ENCODE results near the gene PTPRN2.

GRCh38 chr7:157671358-157672255, 916.0 kb downstream of the PTPRN2 start:
- TF ChIP-seq CTCF (IDR thresholded peaks at IDR 0.05) (no peak), POLR2AphosphoS5 (IDR thresholded peaks at IDR 0.05; ENCODE audit: low read depth, low read length) (no peak), TCF7L2 (IDR thresholded peaks at IDR 0.05; ENCODE audit: low read depth, low read length) (no peak), REST (IDR thresholded peaks at IDR 0.05; ENCODE audit: insufficient read depth in 1 of 2, low read depth in 2 of 2, low read length in 1 of 2) (no peak), SIN3A (IDR thresholded peaks at IDR 0.05; ENCODE audit: borderline replicate concordance, insufficient read depth, low read depth, low read length) (no peak)
